Activated T-helper 1 cell treated with anti-CD3 and anti-CD28 coated beads, Interleukin-2, amount 50 U/mL, for 16 hours (primary cell): ENCODE data around the gene ERAL1.
"Not testable (repeated sequence)": the region's sequence is repeated elsewhere in the genome, so short reads cannot be mapped to it uniquely, and the experiment has no call there.

ENCODE experiments used
- DNase-seq, 2 donors: peaks; one replicate each; pipeline ENCODE4 v3.0.0-alpha.2; 2020; ENCODE audit warnings: low read depth in 1 of 2, low spot score in 1 of 2

The ERAL1 gene

GRCh38 chr17:28854457-28855335, at the start of gene ERAL1:
Gene ERAL1, plus strand, starts transcription at chr17:28855016. Its CDS starts 19 bp downstream, at chr17:28855035.
- peak; percentile 59 to 73 for DNase-seq

GRCh38 chr17:28807925-28808634, 46.7 kb upstream of the ERAL1 start:
- DNase-seq = no peak

GRCh38 chr17:28810437-28810836, 44.4 kb upstream of the ERAL1 start:
- DNase-seq = no peak

- DNase-seq = no peak
Observed at GRCh38 chr17:28811651-28812090, 43.1 kb upstream of the ERAL1 start.

- DNase-seq = peak; percentile 90 to 95
Observed at GRCh38 chr17:28812091-28812747, 42.6 kb upstream of the ERAL1 start.

GRCh38 chr17:28812748-28813377, 42.0 kb upstream of the ERAL1 start:
- DNase-seq = no peak

GRCh38 chr17:28816540-28816939, 38.3 kb upstream of the ERAL1 start:
- DNase-seq = no peak

GRCh38 chr17:28818819-28819221, 36.0 kb upstream of the ERAL1 start:
- DNase-seq = no peak

GRCh38 chr17:28819582-28819981, 35.2 kb upstream of the ERAL1 start:
- DNase-seq = no peak

- no peak for DNase-seq
Observed at GRCh38 chr17:28827672-28828071, 27.1 kb upstream of the ERAL1 start.

- DNase-seq = no peak
Observed at GRCh38 chr17:28828294-28829040, 26.3 kb upstream of the ERAL1 start.

GRCh38 chr17:28834420-28834819, 20.4 kb upstream of the ERAL1 start:
- DNase-seq = no peak

- DNase-seq = not testable (repeated sequence)
Observed at GRCh38 chr17:28836541-28836940, 18.3 kb upstream of the ERAL1 start.

- DNase-seq = no peak
Observed at GRCh38 chr17:28839221-28839620, 15.6 kb upstream of the ERAL1 start.

- no peak for DNase-seq
Observed at GRCh38 chr17:28841901-28842281, 12.9 kb upstream of the ERAL1 start.

GRCh38 chr17:28842282-28843012, 12.4 kb upstream of the ERAL1 start, which contains the start of gene FAM222B:
Gene FAM222B, minus strand, starts transcription at chr17:28842790. Its CDS starts 76,123 bp downstream, at chr17:28766667.
- peak; percentile 57 to 80 for DNase-seq

- DNase-seq = no peak
Observed at GRCh38 chr17:28843816-28844148, 11.0 kb upstream of the ERAL1 start.

- no peak for DNase-seq
Observed at GRCh38 chr17:28846231-28846630, 8.6 kb upstream of the ERAL1 start.

GRCh38 chr17:28846699-28847098, 8.1 kb upstream of the ERAL1 start:
- DNase-seq = not testable (repeated sequence)

- peak; percentile 33 to 41 for DNase-seq
Observed at GRCh38 chr17:28848667-28849066, 6.1 kb upstream of the ERAL1 start.
